HG03520 (cell line): ENCODE data around the gene NTRK2.

Experiments used
- ATAC-seq: cut with Tn5 transposase; IDR thresholded peaks from one replicate; pipeline ENCODE4 v1.9.1; 2021; ENCODE audit warnings: mild to moderate bottlenecking, moderate library complexity; ENCODE audit not compliant: unreplicated experiment

Gene NTRK2

GRCh38 chr9:84669288-84670137, at the start of gene NTRK2:
Gene NTRK2, plus strand, starts transcription at chr9:84669729. Its CDS starts 1,020 bp downstream, at chr9:84670749.
- peak; percentile 54 for ATAC-seq

- ATAC-seq = no peak
Measured at GRCh38 chr9:84620338-84620737, 49.2 kb upstream of the NTRK2 start.

- ATAC-seq = no peak
Measured at GRCh38 chr9:84621811-84622210, 47.7 kb upstream of the NTRK2 start.

- no peak for ATAC-seq
Measured at GRCh38 chr9:84622981-84623380, 46.5 kb upstream of the NTRK2 start.

GRCh38 chr9:84636436-84636835, 33.1 kb upstream of the NTRK2 start:
- ATAC-seq = no peak

GRCh38 chr9:84642553-84643141, 26.9 kb upstream of the NTRK2 start:
- no peak for ATAC-seq

GRCh38 chr9:84647699-84648098, 21.8 kb upstream of the NTRK2 start:
- ATAC-seq = no peak

GRCh38 chr9:84652496-84653120, 16.9 kb upstream of the NTRK2 start:
- ATAC-seq = no peak

- ATAC-seq = no peak
Measured at GRCh38 chr9:84655447-84655846, 14.1 kb upstream of the NTRK2 start.

- no peak for ATAC-seq
Measured at GRCh38 chr9:84659313-84659712, 10.2 kb upstream of the NTRK2 start.

- ATAC-seq = no peak
Measured at GRCh38 chr9:84659773-84660172, 9.8 kb upstream of the NTRK2 start.

- ATAC-seq = no peak
Measured at GRCh38 chr9:84667571-84668195, 1.8 kb upstream of the NTRK2 start.

- peak; percentile 54 for ATAC-seq
Measured at GRCh38 chr9:84668196-84669012, 1.1 kb upstream of the NTRK2 start.

- ATAC-seq = no peak
Measured at GRCh38 chr9:84669013-84669287, 579 bp upstream of the NTRK2 start.

- no peak for ATAC-seq
Measured at GRCh38 chr9:84670138-84671041, 861 bp downstream of the NTRK2 start.

GRCh38 chr9:84671586-84672521, 2.3 kb downstream of the NTRK2 start:
- no peak for ATAC-seq

- ATAC-seq = no peak
Measured at GRCh38 chr9:84673806-84674205, 4.3 kb downstream of the NTRK2 start.

- ATAC-seq = no peak
Measured at GRCh38 chr9:84677080-84677479, 7.6 kb downstream of the NTRK2 start.

GRCh38 chr9:84679571-84679970, 10.0 kb downstream of the NTRK2 start:
- ATAC-seq = no peak
